Renal pelvis (tissue), 4 donors: ENCODE measurements around the gene CYLD. TPM values are rescaled to one million over a fixed set of nuclear protein-coding genes. Genes with fewer than 3 reads are reported as not detected.

ENCODE experiments used
- DNase-seq: peaks from one replicate; pipeline ENCODE4 v3.0.0-alpha.2; 2013
- polyA plus RNA-seq, 3 donors: library from polyadenylated mRNA; unstranded; fragments of 120-200 nt; gene quantifications; one replicate each; pipeline ENCODE4 v1.2.1, GENCODE V29; 2013; ENCODE audit not compliant: insufficient read length in 3 of 3

Gene CYLD
- polyA plus RNA-seq, 3 donors, result 18.9 to 24.4 (median 20.7) TPM

- DNase-seq, result no peak
Measured at GRCh38 chr16:50842589-50842988, 100.7 kb downstream of the CYLD start.

- no peak for DNase-seq
Measured at GRCh38 chr16:50844840-50845239, 103.0 kb downstream of the CYLD start.

- no peak for DNase-seq
Measured at GRCh38 chr16:50845296-50845695, 103.4 kb downstream of the CYLD start.

- no peak for DNase-seq
Measured at GRCh38 chr16:50846511-50846910, 104.6 kb downstream of the CYLD start.

- no peak for DNase-seq
Measured at GRCh38 chr16:50847166-50847565, 105.3 kb downstream of the CYLD start.

- DNase-seq, result no peak
Measured at GRCh38 chr16:50848755-50849514, 107.0 kb downstream of the CYLD start.

Other genes with a start within 250 kb of the CYLD start
- 10 to 100 TPM in 2 of 3 donors, 1 to 10 TPM in 1; 10.0 to 13.5 (median 11.0) TPM for gene NKD1, start 193.7 kb upstream of the CYLD start, polyA plus RNA-seq
- gene SNX20, start 60.8 kb upstream of the CYLD start, polyA plus RNA-seq, result under 1 TPM; 0.43 to 0.56 (median 0.54) TPM
- under 1 TPM; 0.23 to 0.40 (median 0.30) TPM for gene NOD2, start 48.5 kb upstream of the CYLD start, polyA plus RNA-seq